Mononuclear cell (primary cell): Measurements from ENCODE around the gene CCDC93. TPM values are rescaled to one million over a fixed set of nuclear protein-coding genes. Genes with fewer than 3 reads are reported as not detected.
"Not testable (repeated sequence)": the region's sequence is repeated elsewhere in the genome, so short reads cannot be mapped to it uniquely, and the experiment has no call there.

Source experiments
- H3K27me3 ChIP-seq: 2 replicates; pipeline ENCODE4 v1.6.0; 2011; ENCODE audit warnings: low read length, control low read depth; ENCODE audit not compliant: insufficient read depth
- H3K4me1 ChIP-seq: 2 replicates; pipeline ENCODE4 v1.5.1; 2011; ENCODE audit warnings: mild to moderate bottlenecking, low read length, control low read depth; ENCODE audit not compliant: insufficient read depth
- H3K4me3 ChIP-seq: 2 replicates; pipeline ENCODE4 v1.5.1; 2011; ENCODE audit warnings: mild to moderate bottlenecking, low read length, moderate library complexity
- H3K9me3 ChIP-seq: 2 replicates; pipeline ENCODE4 v1.5.1; 2011; ENCODE audit warnings: low read depth, mild to moderate bottlenecking, control low read depth, low read length
- total RNA-seq: library from RNA; depleted of rRNA; stranded (reverse); fragments of >200 nt; gene quantifications from one replicate; pipeline ENCODE4 v1.2.3, GENCODE V29; 2012

The CCDC93 gene
- total RNA-seq, 1 donor: 69.5 TPM

DNA sequence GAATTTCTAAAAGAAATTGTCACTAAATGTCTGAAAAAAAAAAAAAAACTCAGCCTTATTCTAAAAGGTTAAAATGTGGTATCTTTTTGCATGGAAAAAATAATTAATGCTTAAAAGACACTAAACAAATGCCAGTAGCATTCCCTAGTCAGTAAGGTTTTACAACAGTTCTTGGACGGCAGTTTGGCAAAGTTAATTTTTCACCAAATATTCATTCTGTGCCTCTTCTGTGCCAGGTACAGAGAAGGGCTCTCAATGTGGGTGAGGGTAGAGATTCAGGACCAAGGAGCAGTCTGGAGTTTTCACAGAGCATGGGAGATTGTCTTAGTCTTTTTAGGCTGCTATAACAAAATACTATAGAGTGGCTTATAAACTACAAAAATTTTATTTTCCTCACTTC is 6.0 kb upstream of the CCDC93 start:
- H3K4me1 ChIP-seq: peaks cover 24% of the 10 kb centered on the region
- H3K27me3 ChIP-seq: no peaks in the 10 kb centered on the region

DNA sequence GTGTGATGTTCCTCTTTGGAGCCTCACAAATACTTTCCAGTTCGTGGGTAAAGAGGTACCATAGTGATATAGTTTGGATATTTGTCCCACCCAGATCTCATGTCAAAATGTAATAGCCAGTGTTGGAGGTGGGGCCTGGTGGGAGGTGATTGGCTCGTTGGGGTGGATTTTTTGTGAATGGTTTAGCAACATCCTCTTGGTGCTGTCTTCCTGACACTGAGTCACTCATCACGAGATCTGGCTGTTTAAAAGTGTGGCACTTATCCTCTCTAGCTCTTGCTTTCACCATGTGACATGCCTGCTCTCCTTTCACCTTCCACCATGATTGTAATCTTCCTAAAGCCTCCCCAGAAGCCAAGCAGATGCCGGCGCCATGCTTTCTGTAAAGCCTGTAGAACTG is 3.0 kb upstream of the CCDC93 start:
- Histone ChIP-seq H3K4me1 (peaks cover 42% of the 10 kb centered on the region), H3K27me3 (no peaks in the 10 kb centered on the region), H3K9me3 (no peaks in the 10 kb centered on the region), H3K4me3 (no peak overlapping the region)

More for the DNA sequence above, 6.0 kb upstream of the CCDC93 start:
- H3K9me3 ChIP-seq: no peaks in the 10 kb centered on the region
- H3K4me3 ChIP-seq: no peak overlapping the region

DNA sequence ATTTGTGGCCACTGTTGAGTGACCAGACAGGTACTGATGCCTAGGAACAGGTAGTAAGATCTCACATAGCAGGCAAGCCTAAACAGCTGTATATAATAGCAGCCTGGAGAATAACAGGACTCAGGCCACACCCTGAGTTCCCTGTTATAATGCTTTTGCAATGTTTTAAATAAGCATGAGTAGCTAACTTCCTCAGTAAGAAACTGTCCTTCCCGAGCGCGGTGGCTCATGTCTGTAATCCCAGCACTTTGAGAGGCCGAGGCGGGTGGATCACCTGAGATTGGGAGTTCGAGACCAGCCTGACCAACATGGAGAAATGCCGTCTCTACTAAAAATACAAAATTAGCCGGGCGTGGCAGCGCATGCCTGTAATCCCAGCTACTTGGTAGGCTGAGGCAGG is 1.9 kb upstream of the CCDC93 start:
- H3K27me3 ChIP-seq, H3K4me3 ChIP-seq, H3K9me3 ChIP-seq: not testable (repeated sequence)
- H3K4me1 ChIP-seq: peaks cover 47% of the 10 kb centered on the region

DNA sequence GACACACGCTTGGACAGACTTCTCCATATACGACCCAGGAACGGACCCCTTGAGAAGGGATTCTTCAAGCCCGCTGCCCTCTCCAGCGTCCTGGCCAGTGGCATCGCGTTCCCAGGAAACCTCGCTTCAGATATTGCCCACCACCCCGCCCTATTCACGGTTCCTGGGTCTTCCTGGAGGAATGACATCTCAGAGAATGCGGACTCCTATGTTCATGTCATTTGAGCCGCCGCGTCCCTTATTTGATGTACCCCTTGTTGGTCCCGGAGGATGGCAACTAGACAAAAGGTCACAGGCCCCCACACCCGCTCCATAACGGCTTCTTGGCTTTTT is 588 bp upstream of the CCDC93 start:
- peak overlapping the region; percentile 85 for H3K4me3 ChIP-seq
- no peaks in the 10 kb centered on the region for H3K27me3 ChIP-seq
- H3K9me3 ChIP-seq: no peaks in the 10 kb centered on the region
- peaks cover 58% of the 10 kb centered on the region for H3K4me1 ChIP-seq

DNA sequence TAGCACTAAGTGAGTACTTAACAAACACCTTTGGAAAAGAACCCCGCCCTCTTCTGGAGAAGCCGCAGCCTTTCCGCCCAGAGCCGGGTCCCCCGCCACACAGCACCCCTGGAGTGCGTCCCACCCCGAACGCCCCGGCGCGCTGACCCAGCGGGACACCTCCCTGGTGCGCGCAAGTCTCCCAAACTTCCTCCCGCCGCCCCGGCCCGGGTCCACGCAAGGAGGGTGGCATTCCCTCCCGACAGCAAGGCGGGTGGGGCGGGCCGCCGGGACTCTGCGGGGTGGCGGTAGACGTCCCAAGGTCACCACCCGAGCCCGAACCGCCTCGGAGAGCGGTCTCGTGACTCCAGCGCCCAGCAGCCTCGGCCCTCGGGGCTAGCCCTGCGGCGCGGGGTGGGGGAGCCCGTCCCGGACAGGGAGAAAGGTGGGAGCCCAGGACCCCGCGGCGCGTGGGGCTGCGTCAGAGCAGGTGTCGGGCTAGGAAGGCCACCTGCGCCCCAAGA is 598 bp downstream of the CCDC93 start:
- H3K9me3 ChIP-seq: no peaks in the 10 kb centered on the region
- no peaks in the 10 kb centered on the region for H3K27me3 ChIP-seq
- H3K4me1 ChIP-seq: peaks cover 65% of the 10 kb centered on the region
- H3K4me3 ChIP-seq: peak overlapping the region; percentile 85

DNA sequence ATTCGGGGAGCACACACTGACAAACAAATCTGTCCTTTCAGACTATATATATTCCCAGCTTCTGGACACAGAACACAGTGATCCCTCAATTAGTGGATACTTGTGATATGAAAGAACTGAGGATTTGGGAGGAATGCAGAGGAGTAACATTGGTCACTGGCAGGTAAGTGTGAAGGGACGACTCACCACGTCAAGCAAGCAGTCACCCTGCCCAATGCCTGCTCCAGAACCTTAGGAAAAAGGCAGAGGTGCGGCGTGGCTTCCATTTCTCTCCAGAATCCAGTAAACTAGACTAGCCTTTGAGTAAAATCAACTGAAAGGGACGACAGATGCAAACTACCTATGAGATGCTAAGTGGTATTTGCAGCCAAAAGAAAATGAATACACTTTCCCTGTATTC is 1.1 kb downstream of the CCDC93 start:
- no peaks in the 10 kb centered on the region for H3K27me3 ChIP-seq
- peak overlapping the region; percentile 85 for H3K4me3 ChIP-seq
- peaks cover 65% of the 10 kb centered on the region for H3K4me1 ChIP-seq
- H3K9me3 ChIP-seq: no peaks in the 10 kb centered on the region

DNA sequence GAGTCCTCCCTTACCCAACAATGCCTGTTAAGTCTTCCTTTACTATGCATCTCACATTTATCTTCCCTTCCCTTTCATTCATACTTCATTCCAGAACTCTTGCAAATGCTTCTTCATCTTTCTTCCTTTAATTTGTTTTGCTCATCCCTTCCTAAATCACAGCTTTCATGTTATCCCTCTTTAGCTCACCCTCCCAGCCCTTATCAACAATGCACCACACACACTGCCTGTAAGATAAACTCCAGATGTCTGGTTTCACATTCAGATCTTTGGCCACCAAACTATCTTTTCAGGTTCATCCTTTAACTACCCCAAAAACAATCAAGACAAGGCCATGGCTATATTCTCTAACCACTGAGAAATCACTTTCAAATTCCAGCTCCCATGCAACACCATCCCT is 3.4 kb downstream of the CCDC93 start:
- Histone ChIP-seq H3K4me1 (peaks cover 49% of the 10 kb centered on the region), H3K9me3 (no peaks in the 10 kb centered on the region), H3K27me3 (no peaks in the 10 kb centered on the region), H3K4me3 (no peak overlapping the region)

DNA sequence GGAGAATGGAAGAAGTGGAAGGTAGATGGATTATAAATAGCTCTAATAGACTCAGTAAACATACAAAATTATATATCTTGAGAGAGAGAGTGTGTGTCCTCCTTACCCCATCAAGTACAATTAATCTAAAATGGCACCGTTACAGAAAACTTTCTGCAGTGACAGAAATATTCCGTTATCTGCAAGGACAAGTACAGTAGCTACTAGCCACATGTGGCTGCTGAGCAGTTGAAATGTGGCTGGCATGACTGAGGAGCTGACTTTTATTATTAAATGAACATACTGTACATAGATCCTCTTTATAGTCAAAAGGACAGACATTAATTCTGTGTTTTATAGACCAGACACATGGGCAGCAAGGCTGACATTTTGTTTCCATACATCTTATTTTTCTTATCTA is 7.0 kb downstream of the CCDC93 start:
- H3K4me1 ChIP-seq: peaks cover 25% of the 10 kb centered on the region

DNA sequence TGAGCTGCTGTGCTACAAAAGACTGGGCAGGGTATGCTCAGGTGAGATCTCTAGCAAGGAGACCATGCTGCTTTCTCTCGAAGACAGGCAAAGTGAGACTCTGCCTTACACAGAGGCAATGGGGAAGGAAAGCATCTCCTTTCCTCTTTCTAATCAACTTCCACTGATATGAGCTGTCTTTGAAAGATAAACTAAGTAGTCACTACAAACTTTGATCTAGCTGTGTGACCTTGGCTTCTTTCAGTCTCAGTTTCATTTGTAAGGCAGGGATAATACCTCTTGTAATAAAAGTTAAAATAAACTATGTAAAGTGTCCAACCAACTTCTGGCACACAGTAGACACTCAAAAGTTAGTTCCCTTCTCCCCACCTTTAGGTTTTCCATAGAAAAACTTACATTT is 7.5 kb downstream of the CCDC93 start:
- Histone ChIP-seq H3K4me1 (peaks cover 20% of the 10 kb centered on the region), H3K4me3 (no peak overlapping the region), H3K9me3 (no peaks in the 10 kb centered on the region), H3K27me3 (no peaks in the 10 kb centered on the region)

More for the DNA sequence above, 7.0 kb downstream of the CCDC93 start:
- no peaks in the 10 kb centered on the region for H3K27me3 ChIP-seq
- H3K4me3 ChIP-seq: no peak overlapping the region
- H3K9me3 ChIP-seq: no peaks in the 10 kb centered on the region

DNA sequence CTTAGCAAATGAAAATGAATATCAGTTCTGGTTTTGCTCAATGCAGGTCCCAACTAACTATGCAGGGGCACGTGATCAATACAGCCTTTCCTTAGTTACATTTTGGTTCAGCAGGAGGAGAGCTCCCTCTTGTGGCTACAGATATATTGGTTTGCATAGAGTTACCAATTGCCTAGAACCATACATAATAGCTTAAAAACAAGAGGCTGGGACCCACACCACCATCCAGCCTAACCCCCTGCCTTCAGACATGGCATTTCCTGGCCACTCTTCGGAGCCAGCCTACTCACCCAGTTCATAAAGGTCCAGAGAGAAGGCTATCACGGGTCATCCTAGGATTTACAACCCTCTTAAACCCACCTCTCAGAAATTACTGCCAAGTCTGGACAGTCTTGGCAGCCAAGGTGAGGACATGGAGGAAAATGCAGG is 10.5 kb downstream of the CCDC93 start:
- no peaks in the 10 kb centered on the region for H3K27me3 ChIP-seq
- H3K4me1 ChIP-seq: peaks cover 3% of the 10 kb centered on the region
- no peak overlapping the region for H3K4me3 ChIP-seq
- H3K9me3 ChIP-seq: no peaks in the 10 kb centered on the region

DNA sequence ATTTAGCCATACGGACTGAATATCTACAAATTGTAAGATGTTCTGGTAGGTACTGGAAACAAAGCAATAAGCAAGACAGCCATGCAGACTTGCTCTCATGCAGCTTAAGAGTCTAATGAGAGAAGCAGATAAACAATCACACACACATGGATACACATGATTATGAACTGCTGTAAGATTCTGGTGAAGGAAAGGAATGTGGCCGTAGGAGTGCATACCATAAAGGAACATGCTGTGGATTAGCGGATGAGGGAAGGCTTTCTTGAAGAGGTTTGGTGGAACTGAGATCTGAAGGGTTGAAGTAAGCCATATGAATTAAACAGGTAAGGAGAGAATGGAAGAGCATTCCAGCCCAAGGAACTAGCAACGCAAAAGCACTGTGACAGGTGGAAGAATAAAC is 13.8 kb downstream of the CCDC93 start:
- no peaks in the 10 kb centered on the region for H3K9me3 ChIP-seq
- H3K4me1 ChIP-seq: no peaks in the 10 kb centered on the region
- no peaks in the 10 kb centered on the region for H3K27me3 ChIP-seq
- H3K4me3 ChIP-seq: no peak overlapping the region

DNA sequence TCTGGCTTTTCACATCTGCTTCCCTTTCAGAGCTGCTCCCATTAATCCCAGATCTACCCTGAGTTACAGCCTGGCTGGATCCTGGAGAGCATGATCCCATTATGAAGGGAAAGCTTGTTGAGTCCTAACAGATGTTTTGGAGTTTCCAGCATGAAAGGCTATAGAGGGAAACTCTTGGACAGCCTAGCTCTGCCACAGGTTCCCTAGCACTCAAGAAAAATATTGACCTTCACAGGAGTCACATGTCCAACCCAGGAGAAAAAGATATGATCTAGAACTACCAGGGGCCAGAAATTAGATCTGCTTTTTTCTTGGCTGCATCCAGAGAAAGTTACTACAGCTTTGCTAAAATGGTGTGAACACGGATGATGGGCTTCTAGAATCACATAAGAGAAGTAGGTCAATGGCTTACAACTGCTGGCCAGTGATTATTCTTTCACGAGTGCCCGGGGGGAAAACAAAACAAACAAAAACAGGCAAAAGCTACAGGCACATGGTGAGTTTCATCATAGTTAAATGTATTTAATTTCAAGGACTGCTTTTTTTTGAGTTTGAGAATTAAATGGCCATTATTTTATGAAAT is 15.9 kb downstream of the CCDC93 start:
- Histone ChIP-seq H3K4me1 (no peaks in the 10 kb centered on the region), H3K27me3 (no peaks in the 10 kb centered on the region), H3K9me3 (no peaks in the 10 kb centered on the region), H3K4me3 (no peak overlapping the region)

DNA sequence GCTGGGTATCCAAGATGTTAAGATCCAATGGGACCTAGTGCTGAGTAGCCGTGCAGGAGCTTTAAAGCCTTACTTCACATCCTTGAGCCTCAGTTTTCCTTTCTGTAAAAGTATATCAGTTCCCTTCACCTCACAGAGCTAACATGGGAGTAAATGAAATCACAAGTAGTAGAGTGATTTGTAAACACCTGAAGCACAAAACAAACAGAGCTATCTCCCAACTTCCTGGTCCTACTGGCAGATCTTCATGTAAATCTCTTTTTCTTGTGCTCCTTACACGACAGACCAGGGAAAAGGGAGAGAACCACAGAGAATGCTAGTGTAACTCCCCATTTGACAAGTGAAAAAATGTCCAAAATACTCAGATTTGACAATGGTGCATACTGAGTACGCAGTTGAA is 17.3 kb downstream of the CCDC93 start:
- H3K4me1 ChIP-seq: no peaks in the 10 kb centered on the region
- H3K27me3 ChIP-seq: no peaks in the 10 kb centered on the region
- H3K4me3 ChIP-seq: no peak overlapping the region
- no peaks in the 10 kb centered on the region for H3K9me3 ChIP-seq

DNA sequence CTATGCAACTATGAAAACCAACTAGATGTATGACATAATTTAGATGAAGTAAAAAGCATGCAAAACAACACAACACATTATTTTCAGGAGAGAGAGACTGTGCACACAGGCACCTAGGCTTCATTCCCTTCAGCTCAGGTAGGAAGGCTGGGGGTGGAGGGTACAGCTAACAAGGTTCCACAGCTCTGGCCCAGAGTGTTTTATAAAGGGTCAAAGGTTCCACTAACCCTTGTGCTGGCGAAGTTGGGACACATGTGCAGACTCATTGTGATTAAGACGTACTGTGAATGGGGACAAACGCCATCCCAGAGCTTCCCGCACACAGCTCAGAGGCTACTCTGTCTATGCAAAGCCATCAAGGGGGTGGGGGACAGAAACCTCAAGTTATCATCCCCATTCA is 19.1 kb downstream of the CCDC93 start:
- H3K27me3 ChIP-seq: no peaks in the 10 kb centered on the region
- no peak overlapping the region for H3K4me3 ChIP-seq
- no peaks in the 10 kb centered on the region for H3K9me3 ChIP-seq
- H3K4me1 ChIP-seq: no peaks in the 10 kb centered on the region

DNA sequence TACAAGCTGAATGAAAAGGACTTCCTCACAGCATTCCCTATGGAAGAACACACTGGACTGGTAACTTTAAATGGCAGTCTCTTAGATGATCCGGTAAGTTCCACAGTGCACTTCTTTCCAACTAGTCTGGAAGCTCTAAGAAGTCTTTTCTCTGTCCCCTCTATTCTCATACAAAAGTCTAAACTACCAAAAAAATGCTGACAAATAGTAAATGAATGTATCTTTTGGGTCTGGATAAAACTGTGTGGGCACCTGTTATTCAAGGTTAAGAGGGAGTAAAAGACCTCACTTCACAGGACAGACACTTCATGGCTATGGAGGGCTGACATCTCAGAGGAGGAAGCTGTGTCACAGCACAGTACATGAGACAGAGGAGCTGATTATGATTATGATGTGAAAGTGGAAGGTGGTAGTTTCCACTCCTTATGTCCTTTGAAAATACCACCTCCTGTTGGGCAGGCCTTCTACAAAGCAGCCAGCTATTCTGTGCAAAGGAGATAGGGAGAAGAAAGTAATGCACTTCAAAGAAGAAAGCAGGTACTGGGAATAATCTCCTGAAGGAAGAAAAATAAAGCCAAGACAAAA is 23.9 kb downstream of the CCDC93 start:
- Histone ChIP-seq H3K4me1 (no peaks in the 10 kb centered on the region), H3K9me3 (no peaks in the 10 kb centered on the region), H3K4me3 (no peak overlapping the region), H3K27me3 (no peaks in the 10 kb centered on the region)

DNA sequence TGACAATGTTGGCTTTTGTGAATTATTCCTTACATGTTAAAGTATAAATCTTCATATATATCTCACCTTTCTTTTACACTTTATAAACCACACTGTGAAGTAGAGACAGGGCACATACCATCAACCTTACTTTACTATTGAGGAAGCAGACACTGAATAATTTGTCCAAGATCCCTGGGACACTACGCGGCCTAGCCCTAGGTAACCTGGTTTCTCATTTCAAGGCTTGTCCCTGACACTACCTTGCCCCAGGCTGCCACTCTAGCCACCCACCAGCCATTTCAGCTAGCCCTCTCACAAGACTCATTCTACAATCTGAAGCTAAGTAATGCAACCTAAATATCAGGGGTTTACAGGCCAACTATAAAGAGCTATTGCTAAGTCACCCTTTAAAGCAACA is 26.7 kb downstream of the CCDC93 start:
- Histone ChIP-seq H3K4me3 (no peak overlapping the region), H3K9me3 (no peaks in the 10 kb centered on the region), H3K27me3 (no peaks in the 10 kb centered on the region), H3K4me1 (no peaks in the 10 kb centered on the region)
